HG03066 (cell line): ENCODE measurements around the gene CCK.
A peak's percentile ranks its signal among the peaks of the same experiment; 100 is the strongest.
"Not testable (repeated sequence)": the region's sequence is repeated elsewhere in the genome, so short reads cannot be mapped to it uniquely, and the experiment has no call there.

ENCODE experiments used
- ATAC-seq: cut with Tn5 transposase; IDR thresholded peaks from one replicate; pipeline ENCODE4 v1.9.1; 2021; ENCODE audit warnings: low read depth; ENCODE audit not compliant: unreplicated experiment

Gene CCK, protein sequence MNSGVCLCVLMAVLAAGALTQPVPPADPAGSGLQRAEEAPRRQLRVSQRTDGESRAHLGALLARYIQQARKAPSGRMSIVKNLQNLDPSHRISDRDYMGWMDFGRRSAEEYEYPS

GRCh38 chr3:42266085-42266484 lies at the start of gene CCK:
TSS of gene CCK (minus strand) at chr3:42266185. CDS start at chr3:42263630, 2,555 bp downstream.
- no peak for ATAC-seq

DNA sequence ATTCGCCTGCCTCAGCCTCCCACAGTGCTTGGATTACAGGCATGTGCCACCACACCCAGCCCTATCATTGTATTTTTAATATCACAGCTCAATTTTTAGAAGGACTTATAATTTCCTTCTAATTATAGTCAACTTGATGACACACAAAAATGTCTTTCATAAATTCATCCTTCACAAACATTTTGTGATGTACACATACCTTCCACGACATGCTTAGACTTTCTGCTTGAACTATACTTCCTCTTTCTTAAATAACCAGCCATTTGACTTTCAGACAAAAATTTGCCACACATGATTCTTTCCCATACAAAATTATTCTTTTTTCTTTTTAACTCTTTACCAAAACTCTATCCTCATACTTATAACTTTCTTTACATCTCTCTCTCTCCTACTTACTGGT lies 48.4 kb upstream of the CCK start:
- no peak for ATAC-seq

GRCh38 chr3:42308651-42309050 lies 42.7 kb upstream of the CCK start:
- ATAC-seq = no peak

- no peak for ATAC-seq
Measured at GRCh38 chr3:42306499-42306898, 40.5 kb upstream of the CCK start.

DNA sequence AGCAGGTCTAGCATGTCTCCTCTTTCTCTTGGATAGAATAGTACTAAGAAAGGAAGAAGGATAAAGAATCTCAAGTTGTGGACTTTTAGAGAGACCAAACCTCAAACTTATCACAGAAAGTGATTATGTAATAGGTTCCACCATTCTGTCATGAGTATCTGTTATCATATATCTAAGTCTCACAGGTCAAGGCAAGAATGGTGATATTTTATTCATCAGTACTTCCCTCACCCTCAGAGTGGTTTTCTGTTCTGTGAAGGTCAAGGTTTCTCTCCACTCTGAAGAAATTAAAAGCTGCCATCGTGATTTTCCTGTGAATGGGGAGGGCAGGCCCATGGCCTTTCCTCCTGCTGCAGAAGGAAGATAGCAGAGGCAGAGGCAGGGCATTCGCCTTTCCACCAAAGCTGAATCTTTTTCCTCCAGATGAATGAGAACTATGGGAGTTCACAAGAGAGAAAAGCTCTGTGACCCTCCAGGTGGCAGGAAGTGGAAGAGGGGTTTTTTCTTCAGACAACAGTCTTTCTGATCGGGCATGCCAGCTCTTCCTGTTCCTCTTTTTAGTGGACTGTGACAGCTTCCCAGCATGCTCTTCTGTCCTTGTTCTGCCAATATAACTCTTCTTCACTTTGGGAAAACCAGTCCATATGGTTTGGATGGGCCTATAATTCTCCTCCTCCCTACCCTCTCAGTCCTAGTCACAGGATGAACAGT lies 37.1 kb upstream of the CCK start:
- ATAC-seq = no peak

- ATAC-seq = no peak
Measured at GRCh38 chr3:42301446-42302175, 35.6 kb upstream of the CCK start.

- ATAC-seq = no peak
Measured at GRCh38 chr3:42300778-42301177, 34.8 kb upstream of the CCK start.

DNA sequence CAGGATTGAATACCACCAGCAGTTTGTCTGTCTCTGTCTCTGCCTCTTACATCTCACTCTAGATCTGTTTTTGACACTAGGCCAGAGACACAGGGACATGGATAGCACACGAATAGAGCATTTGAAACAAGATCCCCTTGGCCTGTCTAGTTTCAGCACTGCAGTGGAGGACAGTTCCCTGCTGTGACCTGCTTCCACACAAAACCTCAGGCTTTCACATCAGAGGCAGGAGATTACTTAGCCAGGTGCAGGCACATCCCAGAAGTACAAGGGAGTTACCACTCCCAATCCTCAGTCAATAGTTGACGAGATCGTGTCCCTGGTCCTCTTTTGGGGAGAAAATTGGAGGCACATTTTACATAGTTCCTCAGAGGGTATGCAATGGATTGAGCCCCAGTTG lies 34.0 kb upstream of the CCK start:
- no peak for ATAC-seq

GRCh38 chr3:42298259-42298658 lies 32.3 kb upstream of the CCK start:
- no peak for ATAC-seq

- no peak for ATAC-seq
Measured at GRCh38 chr3:42292009-42292408, 26.0 kb upstream of the CCK start.

DNA sequence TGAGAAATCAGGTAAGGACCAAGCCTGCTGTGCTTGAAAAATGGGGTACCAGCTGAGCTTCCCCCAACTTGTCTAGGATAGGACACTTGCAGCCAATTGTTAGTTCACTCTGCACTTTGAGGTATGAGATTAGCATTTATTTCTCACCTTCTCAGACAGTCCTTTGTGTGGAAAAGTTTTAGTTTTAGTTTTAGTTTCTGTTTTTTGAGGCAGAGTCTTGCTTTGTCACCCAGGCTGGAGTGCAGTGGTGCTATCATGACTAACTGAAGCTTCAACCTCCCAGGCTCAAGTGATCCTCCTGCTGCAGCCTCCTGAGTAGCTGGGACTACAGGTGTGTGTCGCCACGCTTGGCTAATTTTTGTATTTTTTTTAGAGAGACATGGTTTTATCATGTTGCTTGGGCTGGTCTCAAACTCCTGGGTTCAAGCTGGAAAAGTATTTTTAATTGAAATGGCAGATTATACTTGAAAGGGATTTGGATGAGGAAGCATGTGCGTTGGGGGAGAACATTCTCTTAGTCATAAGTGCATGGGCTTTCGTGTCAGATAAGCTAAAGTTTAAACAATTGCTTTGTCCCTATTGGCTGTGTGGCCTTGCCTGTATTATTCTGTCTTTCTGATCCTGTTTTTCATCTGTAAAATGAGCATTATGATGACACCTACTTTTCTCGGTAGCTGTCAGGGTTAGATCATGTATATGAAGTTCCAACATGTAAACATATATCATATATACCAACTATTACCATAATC lies 25.2 kb upstream of the CCK start:
- no peak for ATAC-seq

DNA sequence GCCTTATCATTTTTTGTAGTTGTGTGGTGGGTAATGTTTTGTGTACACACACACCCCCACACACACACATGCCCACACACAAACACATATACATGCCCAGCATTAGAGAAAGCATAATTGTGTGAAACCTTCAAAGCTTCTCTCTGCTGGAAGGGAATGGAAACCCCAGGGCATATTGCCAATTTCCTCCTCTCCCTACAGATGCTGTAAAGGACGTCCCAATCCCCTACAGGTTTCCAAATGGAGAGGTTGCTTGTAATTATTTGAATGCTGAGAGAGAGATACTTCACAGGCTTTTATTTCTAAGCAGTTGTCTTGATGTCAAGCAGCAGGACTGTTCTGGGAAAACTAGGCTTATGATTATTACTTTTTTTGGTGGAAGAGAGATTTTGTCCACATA lies 23.0 kb upstream of the CCK start:
- ATAC-seq = no peak

DNA sequence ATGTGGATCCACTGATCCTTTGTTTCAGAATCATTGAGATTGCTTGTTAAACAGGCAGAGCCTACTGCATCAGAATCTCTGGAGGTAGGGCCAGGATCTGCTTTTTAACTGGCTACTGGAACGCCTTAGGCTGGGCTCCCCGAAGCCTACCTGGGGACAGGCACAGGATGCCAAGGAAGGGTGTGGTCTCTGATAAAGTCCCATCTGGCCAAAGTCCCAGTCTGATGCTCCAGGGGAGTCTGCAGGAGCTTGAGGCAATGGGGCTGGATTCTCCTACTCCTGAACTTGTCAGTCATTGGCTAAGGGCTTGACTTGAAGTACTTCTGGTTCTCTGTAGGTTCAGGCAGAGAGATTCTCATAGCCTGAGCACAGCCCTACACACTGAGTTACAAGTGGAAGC lies 22.4 kb upstream of the CCK start:
- no peak for ATAC-seq

DNA sequence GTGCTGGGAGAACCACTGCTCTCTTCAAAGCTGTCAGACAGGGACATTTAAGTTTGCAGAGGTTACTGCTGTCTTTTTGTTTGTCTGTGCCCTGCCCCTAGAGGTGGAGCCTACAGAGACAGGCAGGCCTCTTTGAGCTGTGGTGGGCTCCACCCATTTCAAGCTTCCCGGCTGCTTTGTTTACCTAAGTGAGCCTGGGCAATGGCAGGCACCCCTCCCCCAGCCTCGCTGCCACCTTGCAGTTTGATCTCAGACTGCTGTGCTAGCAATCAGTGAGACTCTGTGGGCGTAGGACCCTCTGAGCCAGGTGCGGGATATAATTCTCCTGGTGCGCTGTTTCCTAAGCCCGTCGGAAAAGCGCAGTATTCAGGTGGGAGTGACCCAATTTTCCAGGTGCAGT lies 21.4 kb upstream of the CCK start:
- ATAC-seq = not testable (repeated sequence)

DNA sequence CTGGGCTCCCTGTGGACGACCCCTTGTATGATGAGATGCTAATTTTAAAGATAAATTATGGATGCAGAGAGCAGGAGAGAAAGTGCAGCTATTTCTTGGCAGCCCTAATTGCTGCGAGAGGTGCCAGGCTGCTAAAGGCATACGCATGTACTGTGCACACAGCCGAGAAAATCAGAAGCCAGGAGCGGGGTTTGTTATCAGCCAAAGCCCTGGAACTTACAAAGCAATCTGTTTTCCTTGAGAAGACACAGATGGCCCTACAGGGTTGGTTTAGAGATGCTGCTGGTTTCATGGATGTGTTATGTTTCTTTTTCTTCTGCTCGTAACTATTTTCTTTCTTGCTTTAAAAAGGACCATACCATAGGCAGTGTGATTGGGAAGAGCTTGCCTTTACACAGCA lies 11.7 kb upstream of the CCK start:
- no peak for ATAC-seq

GRCh38 chr3:42276141-42277132 lies 10.5 kb upstream of the CCK start:
- ATAC-seq = peak; percentile 84

DNA sequence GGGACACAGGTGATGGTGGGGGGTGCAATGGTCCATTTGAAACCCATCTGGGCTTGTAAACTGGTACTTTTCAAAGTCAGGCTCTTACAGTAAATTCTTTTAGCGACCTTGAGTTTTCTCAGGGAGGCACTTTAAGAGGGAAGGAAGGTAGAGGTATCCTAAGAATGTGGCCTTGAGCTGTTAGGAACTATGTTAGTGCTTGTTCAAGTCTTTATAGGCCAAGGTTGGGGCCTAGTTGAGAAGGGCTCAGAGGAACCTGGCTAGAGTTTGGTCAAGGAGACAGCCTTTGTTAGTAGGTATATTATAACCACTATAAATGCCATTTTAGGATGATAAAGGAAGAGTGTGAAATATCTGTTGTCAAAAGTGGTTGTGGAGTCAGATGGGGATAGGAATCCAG lies 9.2 kb upstream of the CCK start:
- no peak for ATAC-seq

GRCh38 chr3:42274266-42274665 lies 8.3 kb upstream of the CCK start:
- ATAC-seq = no peak

GRCh38 chr3:42273361-42273760 lies 7.4 kb upstream of the CCK start:
- ATAC-seq = no peak

DNA sequence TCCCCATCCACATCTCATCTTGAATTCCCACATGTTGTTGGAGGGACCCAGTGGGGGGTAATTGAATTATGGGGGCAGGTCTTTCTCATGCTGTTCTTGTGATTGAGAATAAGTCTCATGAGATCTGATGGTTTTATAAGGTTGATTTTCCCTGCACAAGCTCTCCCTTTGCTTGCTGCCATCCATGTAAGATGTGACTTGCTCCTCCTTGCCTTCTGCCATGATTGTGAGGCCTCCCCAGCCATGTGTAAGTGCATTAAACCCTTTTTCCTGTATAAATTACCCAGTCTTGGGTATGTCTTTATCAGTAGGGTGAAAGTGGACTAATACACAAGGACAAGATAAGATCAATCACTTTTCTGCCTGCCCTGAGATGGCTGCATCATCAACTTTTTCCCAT lies 5.8 kb upstream of the CCK start:
- no peak for ATAC-seq
